Stimulated activated CD4-positive, alpha-beta T cell treated with anti-CD3 and anti-CD28 coated beads, Interleukin-15, amount 100 ng/mL, for 24 hours (primary cell): ENCODE data around the gene TBC1D1.
"Not testable (repeated sequence)": the region's sequence is repeated elsewhere in the genome, so short reads cannot be mapped to it uniquely, and the experiment has no call there.

Source experiments
- DNase-seq: peaks from one replicate; pipeline ENCODE4 v3.0.0-alpha.2; 2020

The TBC1D1 gene

GRCh38 chr4:38017609-38018008 lies 126.7 kb downstream of the TBC1D1 start:
- no peak for DNase-seq

DNA sequence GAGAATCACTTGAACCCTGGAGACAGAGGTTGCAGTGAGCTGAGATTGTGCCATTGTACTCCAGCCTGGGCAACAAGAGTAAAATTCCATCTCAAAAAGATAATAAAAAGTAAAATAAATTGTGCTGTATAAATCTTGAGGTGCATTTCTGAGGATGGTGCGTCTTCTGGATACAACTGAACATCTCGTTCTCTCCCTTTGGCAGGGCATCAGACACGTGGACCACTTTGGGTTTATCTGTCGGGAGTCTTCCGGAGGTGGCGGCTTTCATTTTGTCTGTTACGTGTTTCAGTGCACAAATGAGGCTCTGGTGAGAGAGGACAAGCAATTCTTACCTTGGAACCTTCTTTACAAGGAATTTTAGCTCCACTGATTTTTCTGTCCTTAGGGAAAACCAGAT lies 129.5 kb downstream of the TBC1D1 start:
- no peak for DNase-seq

- not testable (repeated sequence) for DNase-seq
These were observed 130.1 kb downstream of the TBC1D1 start for GRCh38 chr4:38020961-38021360.

- no peak for DNase-seq
These were observed 130.9 kb downstream of the TBC1D1 start for GRCh38 chr4:38021751-38022150.

DNA sequence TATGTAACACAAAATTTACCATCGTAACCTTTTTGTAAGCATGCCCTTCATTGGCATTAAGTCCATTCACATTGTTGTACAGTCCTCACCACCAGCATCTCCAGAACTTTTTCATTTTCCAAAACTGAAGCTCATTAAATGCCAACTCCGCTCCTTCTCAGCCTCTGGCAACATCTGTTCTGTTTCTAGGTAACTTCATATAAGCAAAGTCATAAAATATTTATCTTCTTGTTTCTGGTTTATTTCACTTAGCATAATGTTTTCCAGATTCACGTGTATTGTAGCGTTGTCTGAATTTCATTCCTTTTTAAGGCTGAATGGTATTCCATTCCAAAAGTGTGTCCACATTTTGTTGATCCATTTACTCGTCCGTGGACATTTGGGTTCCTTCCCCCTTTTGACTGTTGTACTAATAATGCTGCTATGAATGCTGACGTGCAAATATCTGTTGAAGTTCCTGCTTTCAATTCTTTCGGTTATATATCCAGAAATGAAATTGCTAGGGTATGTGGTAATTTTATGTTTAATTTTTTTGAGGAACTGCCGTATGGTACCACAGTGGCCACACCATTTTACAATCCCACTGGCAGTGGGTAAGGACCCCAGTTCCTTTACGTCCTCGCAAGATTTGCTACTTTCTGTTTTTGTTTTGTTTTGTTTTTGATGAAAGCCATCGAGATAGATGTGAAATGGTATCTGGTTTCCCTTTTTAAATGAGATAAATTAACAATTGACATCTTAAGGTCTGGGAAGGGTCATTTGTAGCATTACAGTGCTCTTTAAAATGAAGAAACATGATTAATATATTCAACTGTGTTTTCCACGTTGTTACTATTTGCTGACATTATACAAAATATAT lies 132.7 kb downstream of the TBC1D1 start:
- DNase-seq, result no peak

- DNase-seq, result no peak
These were observed 133.3 kb downstream of the TBC1D1 start for GRCh38 chr4:38024206-38024509.

DNA sequence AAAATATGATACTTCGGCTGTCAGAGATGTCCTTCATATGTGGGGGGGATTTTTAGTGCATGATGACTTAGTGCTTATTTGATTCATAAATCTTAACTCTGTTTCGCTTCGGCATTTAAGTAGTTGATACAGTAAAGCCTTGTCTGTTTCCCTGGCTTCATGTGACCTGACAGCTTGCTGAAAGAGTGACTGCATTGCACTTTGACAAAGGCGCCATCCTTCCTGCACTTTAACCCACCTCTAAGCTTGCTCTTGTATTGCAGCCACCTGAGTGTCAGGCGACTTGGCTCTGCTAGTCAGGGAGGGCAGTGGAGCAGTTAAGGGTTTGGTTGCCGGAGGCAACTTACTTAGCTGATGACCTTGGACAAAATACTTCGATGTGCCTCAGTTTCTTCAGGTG lies 134.8 kb downstream of the TBC1D1 start:
- no peak for DNase-seq

DNA sequence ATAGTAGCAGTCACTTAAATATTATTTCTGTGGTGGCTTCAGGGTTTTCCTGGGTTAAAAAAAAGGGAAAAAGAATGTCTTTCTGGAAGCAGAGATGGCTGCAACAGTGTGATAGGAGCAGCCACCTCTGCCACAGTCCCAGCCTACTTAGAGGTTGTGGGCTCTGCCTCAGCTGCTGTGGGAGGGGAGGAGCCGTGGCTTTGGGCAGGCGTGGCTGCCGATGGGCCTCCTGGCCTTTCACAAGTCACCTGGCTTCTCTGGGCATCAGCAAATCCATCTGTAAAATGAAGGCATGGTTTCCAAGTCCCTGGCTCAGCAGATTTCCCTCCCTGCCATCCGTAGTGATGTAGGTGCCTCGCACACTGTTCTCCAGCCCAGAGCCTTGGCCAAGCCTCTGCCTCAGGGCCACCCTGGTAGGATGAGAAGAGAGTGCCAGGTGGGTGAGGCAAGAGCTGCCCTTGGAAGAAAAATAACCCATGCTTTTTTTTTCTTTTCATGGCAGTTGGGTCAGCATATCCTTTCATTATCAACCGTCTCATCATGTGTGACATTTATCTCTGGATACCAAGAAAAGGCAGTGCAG lies 135.4 kb downstream of the TBC1D1 start:
- DNase-seq, result no peak

DNA sequence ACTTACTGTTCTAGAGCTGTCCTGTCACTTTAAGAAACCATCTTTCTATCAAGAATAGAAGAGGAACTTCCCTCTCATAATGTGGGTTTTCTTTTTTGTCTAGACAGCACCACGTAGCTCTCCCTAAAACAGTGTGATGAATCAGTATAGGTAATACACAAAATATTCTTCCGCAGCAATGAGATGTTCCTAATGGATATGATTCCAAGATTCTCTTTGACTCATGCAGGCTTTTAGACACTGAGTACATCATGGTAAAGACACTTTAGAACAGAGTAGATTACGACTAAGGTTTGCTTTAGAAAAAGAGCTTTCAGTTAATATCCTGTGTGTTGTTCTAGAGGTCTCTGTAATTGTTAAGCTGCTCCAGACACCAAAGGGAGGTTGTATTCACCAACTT lies 139.1 kb downstream of the TBC1D1 start:
- no peak for DNase-seq

GRCh38 chr4:38034986-38035882 lies 144.3 kb downstream of the TBC1D1 start:
- DNase-seq, result peak; percentile 28

DNA sequence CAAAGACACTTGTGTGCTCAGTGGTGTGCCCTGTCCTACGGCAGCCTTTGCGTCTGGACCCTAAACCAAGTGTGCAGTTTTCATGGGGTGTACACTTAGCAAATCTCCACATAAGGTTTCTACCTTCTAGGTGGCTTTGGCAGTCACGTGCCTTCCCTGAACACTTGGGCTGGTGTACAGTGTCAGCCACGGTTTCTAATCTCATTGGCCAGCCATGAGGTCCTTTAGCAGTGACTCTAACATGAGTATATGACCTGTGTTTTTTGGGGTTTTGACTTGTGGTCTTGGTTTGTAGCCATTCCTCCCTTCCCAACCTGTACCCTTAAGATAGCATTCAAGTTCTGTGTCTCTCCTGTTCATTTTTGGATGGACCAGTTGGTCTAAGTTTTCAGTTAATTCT lies 145.7 kb downstream of the TBC1D1 start:
- DNase-seq, result no peak

DNA sequence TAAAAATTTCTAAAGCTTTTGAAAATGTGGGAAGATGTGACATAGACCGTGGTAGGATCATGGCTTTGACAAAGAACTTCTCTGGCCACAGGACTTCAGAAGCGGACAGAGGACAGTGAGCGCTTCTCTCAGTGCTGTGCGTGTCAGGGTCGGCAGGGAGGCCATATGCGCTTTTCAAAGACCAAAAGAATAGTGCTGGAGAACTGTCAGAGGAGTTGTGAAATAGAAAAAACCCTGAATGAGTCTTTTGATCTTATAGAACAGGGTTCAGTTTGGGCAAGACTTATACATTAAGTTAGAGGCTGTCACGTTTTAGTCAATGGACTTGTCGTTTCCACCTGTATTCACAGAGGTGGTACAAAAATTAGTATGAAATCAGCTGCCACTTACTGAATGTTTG lies 146.7 kb downstream of the TBC1D1 start:
- no peak for DNase-seq

GRCh38 chr4:38040619-38041018 lies 149.7 kb downstream of the TBC1D1 start:
- no peak for DNase-seq

DNA sequence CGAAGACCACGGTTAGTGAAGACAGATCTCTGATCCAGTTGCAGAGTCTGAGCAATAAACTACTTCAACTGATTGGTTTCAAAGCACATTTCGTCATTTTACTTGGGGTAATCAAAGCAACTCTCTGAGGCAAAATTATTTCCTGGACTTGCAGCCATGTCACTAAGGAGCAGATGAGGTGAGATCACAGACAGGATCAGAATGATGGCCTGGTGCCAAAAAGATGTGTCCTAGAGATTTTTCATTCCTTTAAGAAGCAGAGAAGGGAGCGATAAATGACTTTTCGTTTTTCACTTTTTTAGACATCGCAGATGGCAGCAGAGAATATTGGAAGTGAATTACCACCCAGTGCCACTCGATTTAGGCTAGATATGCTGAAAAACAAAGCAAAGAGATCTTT lies 153.2 kb downstream of the TBC1D1 start:
- DNase-seq, result no peak

DNA sequence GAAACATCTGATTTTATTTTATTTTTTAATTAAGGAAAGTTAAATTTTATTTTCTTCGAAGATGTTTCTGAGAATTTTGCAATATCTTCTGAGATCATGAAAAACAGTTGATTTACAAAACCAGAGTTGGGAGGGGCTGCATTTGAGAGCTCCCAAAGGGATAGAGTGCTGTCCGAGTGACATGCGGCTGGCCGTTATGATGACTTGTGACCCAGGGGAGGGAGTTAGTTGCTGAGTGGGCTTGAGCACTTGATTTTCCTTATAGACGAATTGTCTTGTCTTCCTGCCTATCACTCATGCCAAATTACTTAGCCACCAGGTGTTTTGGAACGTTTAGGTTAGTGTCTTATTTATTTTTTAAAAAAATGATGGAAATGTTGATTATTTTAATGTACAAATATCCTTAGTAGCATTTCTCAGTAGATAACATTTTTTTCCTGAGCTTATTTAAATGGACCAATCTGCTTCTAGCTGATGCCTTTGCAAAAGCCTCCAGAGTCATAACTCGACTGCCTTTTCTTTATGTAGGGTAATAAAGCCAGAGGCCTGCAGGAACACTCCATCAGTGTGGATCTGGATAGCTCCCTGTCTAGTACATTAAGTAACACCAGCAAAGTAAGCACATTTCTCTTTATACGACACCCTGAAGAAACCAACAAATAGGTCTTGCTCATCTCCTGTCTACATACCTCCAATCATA lies 154.6 kb downstream of the TBC1D1 start:
- no peak for DNase-seq

DNA sequence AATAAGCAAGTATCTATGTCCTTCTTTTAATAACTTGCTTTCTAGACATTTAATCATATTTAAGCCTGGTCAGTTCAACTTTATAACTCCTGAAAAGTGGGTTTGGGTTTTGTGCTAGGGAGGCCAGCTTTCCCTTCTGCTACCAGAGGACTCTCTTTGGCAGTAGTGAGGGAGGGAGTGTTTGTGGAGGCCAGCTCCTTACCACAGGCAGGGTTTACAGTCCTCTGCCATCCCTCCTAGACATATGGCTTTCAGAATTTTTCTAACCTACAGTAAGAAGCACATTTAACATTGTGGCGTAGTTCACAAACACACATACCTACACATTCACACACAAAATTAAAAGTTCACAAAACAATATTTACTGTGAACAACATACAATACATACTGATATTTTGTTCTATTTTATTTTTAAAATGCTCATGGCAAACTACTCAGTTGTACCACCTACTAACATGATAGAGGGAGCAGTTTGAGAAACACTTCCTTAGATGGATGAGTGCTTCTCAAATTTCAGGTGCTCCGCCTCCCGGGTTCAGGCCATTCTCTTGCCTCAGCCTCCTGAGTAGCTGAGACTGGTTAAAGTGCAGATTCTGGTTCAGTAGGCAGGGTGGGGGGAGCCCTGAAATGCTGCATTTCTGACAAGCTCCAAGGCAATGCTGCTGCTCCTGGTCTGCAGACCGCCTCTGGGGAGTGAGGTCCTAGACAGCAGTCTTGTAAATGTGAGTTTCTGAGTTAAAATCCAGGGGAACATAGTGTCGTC lies 156.0 kb downstream of the TBC1D1 start:
- no peak for DNase-seq

DNA sequence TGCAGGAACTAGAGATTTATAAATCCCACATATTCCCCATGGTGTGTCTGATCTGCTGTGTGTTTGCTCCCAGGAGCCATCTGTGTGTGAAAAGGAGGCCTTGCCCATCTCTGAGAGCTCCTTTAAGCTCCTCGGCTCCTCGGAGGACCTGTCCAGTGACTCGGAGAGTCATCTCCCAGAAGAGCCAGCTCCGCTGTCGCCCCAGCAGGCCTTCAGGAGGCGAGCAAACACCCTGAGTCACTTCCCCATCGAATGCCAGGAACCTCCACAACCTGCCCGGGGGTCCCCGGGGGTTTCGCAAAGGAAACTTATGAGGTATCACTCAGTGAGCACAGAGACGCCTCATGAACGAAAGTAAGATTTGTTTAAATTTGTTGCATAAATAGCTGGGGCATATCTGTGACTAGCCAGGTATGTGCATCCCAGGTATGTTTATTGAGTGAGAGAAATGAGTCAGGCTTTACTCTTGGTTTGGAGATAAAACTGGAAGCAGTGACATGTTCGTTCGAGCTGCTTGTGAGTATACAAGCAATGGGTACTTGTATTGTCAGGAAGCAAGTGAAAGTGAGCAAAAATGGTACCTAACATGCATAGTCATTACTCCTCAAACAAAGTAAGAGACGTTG lies 158.8 kb downstream of the TBC1D1 start:
- no peak for DNase-seq

DNA sequence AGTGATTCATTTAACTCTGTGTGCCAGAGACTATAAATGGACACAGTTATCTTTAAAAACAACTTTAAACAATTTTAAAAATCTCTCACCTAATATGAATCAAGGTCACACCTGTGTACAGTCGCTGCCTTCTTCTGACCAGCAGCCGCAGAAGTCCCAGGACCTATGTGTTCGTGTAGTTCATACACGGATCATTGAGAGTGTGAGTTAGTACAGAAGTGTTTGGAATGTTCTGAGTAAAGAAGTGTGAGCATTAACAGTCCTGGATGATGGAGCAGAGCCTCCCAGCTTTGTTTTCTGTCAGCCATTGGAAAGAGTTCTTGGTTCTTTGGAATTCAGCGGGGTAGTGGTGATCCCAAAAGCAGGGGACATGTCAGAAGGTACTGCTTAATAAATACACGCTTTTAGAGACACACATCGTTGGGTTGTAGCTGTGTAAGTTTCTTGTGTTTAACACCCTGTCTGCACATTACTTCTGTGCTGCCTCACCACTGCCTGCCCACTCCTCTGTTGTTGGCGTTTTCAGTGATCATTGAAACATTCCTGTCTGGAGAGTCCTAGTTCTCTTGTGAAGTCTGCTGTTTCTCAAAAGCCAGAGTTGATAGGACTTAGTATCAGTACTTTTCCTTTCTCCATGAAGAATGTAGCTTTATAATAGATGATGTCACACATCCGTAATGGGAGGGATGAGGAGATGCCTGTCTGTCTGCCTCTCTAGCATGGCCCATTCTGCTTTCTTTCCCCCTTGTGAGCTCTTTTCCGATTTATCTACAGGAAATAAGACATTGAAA lies 159.9 kb downstream of the TBC1D1 start:
- DNase-seq, result no peak

DNA sequence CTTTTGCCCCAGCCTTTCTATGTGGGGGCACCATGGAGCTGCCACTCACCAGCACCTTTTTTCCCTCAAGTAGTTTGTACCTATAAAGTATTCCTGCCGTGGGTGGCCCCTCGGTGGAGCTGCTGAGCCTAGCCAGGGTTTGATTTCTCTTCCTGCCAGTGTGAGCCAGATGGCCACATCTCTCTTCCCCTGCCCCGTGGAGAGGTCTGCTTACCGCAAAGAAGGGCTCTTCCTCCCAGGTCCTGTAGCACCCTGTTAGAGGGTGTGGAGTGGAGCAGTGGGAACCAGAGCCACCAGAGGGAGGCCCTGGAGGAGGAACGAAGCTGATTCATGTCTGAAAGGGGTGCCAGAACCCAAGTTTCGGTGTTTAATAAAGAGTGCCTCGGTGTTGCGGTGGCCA lies 164.7 kb downstream of the TBC1D1 start:
- no peak for DNase-seq

- DNase-seq, result no peak
These were observed 165.3 kb downstream of the TBC1D1 start for GRCh38 chr4:38056011-38056685.
